NCI-H146 (cell line): Measurements from ENCODE around the gene CDK11B.
"Not testable (repeated sequence)": the region's sequence is repeated elsewhere in the genome, so short reads cannot be mapped to it uniquely, and the experiment has no call there.

Experiments used
- DNase-seq: peaks from one replicate; lab custom pipeline; 2025; lab: John Stamatoyannopoulos, UW

The CDK11B gene

DNA sequence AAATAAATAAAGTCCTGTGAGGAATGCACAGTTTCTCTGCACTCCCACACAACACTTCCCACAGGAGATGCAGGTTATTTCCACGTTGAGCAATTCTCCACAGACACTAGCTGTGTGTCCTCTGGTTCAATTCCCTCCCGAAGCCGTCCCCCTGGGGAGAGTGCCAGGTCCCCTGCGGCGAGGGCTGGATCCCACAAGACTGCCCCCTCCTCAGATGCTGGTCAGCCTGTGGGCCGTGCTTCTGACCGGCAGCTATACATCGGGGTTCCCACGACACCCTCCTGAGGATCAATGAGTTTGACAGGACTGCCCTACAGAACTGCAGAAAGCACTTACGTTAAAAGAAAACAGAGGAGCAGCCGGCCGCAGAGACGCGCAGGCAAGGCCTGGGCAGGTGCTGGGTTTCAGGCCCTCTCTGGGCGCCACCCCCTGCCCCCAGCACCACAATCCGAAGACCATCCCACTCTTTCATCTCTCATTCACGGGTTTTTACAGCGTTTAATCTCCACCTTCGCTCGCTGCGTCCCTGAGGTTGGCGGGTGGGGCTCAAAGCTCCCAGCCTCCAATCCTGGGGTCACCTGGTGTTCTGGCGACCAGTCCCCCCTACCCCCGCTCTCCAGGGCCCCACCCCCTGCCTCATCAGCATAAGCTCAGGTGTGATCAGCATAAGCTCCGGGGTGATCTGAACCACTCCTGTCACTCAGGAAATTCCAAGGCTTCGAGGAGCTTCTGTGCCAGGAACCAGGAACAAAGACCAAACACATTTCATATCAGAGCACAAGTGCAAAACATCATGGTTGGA is 24.5 kb upstream of the CDK11B start:
- no peak for DNase-seq

DNA sequence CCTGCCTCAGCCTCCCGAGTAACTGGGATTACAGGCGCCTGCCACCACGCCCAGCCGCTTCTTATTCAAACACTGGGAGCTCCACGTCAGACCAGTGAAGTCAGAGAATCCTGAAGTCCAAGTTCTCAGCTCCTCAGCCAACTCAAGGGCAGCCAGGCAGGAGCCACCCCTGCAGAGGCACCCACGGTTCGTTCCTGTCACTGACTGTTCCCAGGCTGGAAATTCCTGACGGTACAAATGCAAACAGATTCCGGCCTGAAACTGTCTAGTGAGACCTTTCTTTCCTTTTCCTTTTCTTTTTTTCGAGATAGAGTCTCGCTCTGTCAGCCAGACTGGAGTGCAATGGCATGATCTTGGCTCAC is 22.1 kb upstream of the CDK11B start:
- DNase-seq: no peak

DNA sequence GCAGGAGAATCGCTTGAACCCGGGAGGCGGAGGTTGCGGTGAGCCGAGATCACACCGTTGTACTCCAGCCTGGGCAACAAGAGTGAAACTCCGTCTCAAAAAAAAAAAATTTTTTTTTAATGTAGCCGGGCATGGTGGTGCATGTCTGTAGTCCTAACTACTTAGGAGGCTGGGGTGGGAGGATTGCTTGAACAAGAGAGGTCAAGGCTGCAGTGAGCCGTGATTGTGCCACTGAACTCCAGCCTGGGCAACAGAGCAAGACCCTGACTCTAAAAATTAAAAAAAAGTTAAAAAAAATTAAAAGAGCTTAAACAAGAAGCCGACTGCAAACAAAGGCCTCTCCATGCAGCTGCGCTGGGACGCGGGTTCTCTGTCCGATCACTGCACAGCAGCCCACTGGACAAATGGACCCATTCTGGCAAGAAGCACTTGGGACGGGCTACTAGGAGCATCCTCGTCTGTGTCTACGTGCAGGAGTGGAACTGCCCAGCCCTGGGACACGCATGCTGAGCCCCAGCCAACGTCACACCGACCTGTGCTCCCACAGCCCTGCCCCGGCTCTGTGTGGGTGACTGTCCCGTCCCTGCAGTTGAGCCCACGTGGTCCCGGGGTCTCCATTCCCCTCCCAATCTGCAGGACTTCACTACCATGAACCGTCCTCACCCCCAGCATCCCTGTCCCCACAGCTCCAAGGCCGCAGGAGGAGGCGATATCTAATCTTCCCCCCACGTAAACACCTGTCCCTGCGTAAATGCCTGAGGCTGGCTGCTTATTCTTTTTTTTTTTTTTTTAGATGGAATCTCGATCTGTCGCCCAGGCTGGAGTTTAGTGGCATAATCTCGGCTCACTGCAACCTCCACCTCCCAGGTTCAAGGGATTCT is 21.5 kb upstream of the CDK11B start:
- DNase-seq: no peak

DNA sequence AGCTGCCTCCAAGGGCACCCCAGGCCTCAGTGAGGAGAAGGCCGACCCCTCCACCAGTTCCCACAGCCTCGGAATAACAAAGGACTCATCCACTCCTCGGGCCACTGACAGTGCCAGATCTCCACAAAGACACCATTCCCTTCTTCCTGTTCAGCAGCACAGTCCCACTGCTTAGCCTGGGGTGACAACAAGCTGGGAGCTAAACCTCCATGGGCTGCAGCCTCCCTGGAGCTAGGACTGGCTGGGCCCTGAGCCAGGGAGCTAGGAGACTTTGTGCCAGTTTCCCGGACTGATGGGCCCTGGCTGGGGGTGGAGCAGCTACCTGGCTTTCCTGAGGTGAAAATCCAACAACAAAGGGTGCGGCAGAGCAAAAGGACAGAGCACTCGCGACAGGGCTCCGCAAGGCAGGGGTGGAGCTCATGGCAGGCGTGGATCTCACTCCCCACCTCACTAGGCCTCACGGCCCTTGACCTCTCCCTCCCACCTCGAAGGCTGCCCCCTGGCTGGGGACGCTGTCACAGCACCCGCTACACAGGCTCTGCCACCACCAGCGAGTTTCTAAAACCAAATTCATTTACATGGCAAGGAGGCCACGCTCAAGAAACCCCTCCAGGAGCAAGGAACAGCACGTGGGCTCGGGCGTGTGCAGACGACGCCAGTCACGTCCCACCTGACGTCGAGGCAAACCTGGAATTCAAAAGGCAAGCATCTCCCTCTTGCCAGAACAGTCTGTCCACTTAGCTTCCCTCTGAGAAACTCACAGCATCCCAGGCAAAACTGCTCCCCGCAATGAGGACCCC is 20.0 kb upstream of the CDK11B start:
- DNase-seq: no peak

DNA sequence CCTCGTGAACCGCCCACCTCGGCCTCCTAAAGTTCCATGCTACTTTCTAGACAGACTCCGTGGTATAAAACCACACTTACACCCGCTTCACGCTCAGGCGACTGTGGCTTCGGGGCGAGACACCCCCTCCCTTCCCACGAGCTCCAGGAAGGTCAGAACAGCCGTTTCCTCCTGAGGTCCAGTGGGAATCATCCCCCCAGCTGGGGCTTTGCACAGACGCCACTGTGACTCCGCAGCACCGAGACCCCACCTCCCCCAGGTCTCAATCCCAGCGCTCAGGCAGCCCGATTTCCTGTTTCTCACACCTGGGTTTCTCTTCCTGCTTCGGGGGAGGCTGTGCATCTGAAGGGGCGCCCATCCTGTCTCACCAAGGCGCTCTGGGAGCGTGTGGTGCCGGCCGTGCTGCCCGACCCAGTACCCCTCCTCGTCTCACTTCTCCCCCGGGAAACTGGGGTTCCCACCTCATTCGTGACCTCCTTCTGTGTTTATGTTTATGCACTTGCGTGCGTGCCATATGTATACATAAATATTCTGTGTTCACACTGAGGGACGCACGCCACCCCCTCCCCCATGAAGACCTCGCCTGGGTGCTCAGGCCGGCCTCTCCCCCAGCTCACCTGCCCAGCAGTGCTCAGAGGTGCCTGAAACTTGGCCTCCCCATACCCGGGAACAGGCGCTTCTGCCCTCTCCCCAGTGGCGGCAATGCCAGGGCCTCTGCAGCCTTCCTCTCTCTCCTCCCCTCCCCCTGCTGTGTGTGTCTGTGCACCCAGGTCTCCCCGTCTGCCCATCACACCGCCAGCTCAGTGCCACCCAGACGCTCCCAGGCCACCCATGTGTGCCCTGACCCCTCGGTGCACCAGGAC is 19.1 kb upstream of the CDK11B start:
- no peak for DNase-seq

DNA sequence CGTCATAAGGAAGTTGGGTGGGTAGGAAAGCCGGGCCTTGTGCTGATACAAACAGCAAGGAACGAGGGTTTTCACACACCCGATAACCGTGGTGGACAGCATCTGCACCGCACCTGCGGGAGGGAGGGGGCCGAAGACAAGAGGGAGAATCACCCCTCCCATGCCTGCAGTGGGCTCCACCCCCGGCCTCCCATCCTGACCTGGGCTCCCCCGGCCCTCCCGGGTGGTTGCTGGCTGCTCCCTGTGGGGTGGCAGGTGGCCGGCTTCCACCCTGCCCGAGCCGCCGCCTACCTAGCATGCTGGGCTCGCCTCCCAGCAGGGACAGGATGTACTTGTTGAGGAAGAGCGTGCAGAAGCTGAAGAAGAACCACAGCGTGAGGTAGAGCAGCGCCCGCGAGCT is 17.3 kb upstream of the CDK11B start:
- DNase-seq: not testable (repeated sequence)

DNA sequence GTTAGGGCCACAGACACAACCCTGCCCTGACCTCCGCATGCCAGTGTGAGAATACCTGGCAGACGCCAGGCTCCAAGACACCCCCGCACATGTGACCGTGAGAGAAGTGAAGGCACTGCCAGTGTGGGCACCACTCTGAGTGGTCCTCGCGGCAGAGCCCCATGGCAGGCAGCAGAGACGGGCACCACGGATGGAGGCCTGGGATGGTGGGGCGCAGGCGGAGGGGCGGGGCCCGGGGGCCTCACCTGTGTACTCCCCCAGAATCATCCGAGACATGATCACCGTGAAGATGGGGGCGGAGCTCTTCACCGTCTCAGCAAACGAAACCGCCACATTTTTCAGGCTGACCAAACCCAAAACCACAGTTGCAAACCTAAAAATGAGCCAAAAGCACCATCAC is 16.4 kb upstream of the CDK11B start:
- not testable (repeated sequence) for DNase-seq

DNA sequence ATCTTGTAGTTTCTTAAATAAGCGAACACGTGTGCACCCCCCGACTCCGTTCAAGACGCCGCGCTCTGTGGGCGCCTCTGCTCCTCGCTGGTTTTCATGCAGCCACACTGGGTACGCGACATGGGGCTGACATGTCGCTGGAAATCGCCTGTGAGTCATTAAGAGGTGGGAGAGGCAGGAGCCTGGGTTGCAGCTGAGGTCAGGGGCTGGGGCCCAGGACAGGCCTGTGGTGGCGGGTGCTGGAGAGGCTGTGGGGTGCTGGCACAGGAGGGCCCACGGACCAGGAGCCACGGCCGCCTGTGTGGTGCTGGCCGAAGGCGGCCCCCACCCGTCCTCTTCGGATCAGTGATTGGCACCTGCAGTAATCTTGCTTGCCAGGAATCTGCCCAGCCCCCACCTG is 16.0 kb upstream of the CDK11B start:
- not testable (repeated sequence) for DNase-seq

DNA sequence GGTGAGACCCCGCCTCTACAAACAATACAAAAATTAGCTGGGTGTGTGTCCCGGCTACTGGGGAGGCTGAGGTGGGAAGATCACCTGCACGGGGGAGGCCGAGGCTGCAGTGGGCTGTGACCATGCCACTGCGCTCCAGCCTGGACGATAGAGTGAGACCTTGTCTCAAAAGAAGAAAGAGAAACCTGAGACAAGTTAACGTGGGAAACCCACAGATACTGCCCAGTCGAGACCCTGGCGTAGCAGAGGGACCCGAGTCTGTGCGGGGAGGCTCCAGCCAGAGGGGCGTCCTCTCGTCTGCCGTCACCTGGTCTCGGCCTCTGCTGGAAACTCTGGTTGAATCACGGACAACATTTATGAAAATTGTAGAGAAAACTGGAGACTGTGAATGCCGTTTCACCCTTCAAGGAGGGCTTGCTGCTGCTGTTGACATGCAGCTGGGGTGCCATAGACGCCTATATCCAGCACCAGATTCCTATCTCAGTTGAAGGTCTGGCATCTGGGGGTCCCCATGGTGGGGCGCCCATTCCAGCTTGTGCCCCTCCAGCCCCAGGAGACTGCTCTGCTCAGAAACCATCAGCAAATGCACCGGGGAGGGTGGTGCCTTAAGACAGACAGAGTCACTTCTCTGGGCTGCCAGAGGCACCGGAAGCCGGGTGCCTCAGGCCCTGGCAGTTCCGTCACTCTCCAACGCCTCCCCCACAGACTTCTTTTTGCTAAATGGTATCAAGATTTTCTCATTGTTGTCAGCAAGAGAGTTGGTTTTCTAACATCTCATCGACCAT is 13.6 kb upstream of the CDK11B start:
- DNase-seq: no peak

DNA sequence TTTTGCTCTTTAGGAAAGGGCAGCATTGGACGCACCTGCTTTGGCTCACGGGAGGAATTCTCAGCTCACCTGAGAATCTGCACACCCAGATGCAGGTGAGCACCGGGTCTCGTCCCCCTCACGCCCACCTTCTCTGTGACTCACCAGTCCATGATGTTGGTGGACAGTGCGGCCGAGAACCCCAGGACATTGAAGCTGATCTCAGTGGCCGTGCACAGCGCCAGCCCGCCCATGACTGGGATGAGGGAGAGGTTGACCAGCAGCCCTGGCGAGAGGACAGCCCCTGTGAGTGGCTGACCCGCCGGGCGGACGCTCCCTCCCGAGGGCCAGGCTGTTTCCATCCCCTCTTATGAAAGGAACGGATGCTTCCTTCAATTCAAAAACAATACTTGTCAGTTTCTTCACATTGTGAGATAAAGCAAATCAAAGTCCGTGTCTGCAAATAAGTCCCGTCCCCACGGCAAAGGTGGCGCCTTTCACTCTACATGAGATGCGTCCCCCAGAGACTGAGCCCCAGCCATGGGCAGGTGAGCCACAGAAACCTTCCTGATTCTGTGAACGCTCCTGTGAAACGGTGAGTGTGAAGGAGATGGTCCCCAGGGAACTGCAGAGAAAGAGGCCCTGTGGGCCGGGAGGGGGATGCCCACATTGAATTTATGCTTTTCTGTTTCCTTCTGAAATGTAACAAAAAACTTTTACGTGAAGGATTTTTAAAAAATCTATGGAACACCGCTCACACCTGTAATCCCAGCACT is 12.7 kb upstream of the CDK11B start:
- no peak for DNase-seq

DNA sequence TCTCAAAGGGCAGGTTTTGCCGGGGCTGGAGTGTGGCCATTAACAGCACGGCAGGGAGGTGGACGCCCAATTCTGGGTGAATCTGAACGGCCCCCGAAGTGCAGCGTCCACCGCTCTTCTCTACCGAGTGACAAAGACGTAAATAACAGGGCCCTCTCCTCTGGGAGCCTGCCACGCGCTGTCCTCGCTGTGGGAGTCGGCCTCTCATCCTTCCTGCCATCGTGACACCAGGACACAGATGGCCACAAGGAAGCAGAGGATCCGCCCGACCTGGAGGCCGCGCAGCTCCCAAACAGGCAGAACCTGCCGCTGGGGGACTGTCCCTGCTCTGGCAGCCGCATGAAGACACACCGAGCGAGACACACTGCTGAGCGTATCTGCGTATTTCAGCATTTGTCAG is 12.1 kb upstream of the CDK11B start:
- no peak for DNase-seq

DNA sequence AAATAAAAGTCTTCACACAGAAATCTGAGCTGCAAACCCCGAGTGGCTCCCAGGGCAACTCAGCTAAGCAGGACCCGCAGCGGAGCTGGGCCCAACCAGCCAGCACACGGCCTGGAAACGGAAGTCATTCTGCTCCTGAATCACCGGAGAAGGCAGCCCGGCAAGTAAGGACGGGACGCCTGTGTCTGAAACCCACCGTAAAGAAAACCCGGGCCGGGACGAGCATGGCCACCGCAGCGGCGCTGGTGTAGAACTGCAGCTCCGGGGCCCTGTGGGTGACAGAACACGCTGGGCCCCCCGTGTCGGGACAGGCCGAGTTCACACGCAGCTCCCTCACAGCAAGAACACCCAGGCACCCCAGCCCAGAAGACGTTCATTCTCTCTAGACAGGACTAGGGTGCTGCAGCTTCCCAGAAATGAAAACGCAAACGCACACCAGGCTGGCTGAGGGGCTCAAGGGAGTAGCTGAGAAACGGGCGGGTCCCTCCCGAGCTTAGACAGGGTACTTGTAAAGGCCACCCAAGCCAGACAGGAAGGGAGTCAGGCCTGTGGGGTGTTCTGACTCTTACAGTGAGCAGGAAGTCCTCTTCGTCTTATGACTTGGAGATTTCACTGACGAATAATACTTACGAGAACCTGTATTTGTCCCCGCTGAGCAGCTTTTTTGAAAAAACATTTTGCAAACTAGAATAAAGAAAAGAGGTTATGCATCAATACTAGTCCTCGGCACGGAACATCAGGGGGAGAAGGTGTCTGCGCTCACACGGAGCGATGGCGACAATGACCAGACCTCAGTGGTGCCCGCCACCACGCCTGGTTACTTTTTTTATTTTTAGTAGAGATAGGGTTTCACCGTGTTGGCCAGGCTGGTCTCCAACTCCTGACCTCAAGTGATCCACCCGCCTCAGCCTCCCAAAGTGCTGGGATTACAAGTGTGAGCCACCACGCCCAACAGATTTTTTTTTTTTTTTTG is 10.9 kb upstream of the CDK11B start:
- DNase-seq: no peak

DNA sequence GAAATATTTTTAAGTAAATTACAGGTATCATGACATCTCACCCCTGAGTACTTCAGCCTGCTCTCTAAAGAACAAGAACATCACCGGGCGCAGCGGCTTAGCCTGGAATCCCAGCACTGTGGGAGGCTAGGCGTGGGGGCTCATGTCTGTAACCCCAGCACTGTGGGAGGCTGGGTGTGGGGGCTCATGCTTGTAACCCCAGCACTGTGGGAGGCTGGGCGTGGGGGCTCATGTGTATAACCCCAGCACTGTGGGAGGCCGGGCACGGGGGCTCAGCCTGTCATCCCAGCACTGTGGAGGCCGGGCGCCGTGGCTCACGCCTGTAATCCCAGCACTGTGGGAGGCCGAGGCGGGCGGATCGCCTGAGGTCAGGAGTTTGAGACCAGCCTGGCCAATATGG is 7.7 kb upstream of the CDK11B start:
- no peak for DNase-seq

DNA sequence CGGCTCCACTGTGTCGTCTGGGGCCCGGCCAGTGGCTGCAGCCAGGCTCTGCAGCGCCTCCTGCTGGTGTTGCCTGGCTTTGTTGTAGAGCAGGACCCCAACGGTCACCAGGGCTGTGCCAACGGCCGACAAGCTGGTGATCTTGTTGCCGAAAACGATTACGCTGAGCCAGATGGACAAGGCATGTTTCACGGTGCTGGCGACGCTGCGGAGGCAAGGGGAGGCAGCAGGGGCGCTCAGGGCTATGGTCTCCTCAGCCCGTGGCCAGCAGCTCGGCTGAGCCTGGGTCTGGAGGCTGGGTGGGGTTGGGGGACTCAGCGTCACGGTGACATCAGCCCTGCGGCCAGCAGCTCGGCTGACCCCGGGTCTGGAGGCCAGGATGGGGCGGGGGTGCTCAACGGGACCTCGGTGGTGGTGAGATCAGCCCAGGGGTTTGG is 7.0 kb upstream of the CDK11B start:
- no peak for DNase-seq

DNA sequence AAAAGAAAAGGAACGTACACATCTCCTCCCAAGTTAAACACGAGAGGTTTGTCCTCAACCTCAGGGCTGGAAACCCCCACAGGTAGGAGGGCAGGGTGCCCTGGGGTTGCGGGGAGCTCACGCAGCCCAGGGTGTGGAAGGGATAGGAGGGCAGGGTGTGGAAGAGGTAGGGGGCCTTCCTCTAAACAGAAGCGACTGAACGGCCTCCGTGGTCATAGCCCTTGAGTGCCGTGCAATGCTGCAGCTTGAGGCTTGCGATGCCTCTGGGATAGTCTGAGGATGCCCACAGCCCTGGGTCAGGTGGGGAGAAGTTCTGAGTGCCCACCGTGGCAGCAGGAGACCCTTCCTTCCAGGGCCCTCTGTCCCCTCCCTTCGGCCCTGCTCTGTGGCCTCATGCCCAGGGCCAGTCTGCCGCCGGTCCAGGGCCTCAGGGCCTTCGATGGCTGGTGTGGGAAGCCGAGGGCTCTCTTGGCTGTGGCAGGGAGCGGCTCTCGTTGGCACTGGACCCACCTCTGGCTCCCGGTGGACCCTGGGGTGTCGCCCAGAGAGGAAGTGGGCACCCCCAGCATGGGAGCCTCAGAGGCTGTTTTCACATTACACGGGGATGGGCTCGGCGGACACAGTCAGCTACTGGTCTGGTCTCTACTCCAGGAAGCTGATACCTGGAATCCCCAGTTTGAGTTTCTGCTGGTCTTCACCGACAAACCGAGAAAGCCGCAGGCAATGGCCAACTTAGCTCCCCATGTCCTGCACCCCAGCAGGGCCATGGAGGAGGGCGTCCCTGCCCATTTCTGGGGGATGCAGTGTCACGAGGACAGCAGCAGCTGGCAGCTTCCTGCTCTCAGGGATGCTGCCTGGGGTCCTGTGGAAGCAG is 6.4 kb upstream of the CDK11B start:
- DNase-seq: no peak

DNA sequence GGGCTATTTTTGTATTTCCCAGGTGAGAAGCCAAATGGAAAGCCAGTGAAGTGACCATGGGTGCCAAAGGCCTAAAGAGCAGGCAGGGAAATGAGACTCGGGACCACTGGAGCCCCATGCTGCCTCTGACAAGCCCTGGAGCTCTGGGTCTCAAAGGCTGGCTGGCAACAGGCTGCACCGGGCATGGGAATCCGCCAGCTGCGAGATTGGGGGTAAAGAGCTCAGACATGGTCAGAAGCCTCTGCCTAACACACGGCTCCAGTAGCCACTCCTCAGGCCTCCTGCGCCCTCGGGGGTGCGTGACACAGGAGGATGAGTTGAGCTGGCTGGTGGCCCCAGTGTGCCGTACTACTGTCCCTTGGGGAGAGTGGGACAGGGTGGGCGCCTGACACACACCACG is 5.5 kb upstream of the CDK11B start:
- not testable (repeated sequence) for DNase-seq

DNA sequence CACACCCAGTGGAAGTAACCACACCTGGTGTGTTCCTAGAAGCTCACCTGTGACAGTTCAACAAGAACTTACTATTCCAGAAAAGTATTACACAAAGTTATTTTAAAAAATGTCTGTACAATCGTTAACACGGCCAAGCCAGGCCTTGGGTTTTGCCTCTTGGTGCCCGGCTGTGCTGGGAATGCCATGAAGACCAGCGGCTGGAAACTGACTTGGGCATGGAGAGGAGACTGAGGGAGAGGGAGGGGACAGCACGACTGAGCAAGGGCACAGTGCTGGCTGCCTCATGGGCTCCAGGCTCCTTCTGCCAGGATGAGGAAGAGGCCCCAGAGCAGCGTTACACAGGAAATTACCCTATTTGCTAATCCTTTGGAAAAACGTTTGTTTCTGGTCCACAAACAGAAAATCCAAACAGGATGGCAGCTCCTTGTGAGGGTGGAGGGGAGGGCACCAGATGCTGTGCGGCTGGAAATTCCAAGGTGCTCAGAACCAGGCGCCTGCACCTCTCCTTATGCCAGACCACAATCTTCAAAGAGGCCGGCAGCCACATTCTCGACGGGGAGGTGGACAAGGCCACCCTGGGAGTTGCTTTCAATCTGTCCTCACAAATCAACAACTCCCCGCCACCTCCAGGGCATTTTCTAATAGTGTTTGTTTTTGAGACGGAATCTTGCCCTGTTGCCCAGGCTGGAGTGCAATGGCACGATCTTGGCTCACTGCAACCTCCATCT is 4.2 kb upstream of the CDK11B start:
- not testable (repeated sequence) for DNase-seq
